ENCODE results near the gene INSM1. TPM values are rescaled to one million over a fixed set of nuclear protein-coding genes. Genes with fewer than 3 reads are reported as not detected.

The INSM1 gene
- total RNA-seq, 1 experiment from 2014 or later: not detected

- Histone ChIP-seq H3K36me3 (ENCODE audit: insufficient read depth, low read length) (no peaks in the 10 kb centered on the region), H3K27ac (ENCODE audit: low read length) (no peak overlapping the region), H3K4me3 (ENCODE audit: low read length) (no peak overlapping the region), H3K4me1 (ENCODE audit: low read length) (peaks cover 13% of the 10 kb centered on the region), H3K79me2 (ENCODE audit: low read length) (no peaks in the 10 kb centered on the region), H2AFZ (ENCODE audit: low read length) (no peak overlapping the region), H3K9me3 (ENCODE audit: low read length) (no peaks in the 10 kb centered on the region), H3K9ac (ENCODE audit: low read length) (no peak overlapping the region), H3K4me2 (ENCODE audit: low read depth, low read length, poor library complexity, severe bottlenecking) (no peak overlapping the region), H3K27me3 (ENCODE audit: low read length) (no peaks in the 10 kb centered on the region), H3K9me2 (replicated peaks; ENCODE audit: insufficient read depth, low read length) (no peaks in the 10 kb centered on the region), H4K20me1 (ENCODE audit: insufficient read depth, low read depth, low read length) (no peaks in the 10 kb centered on the region)
- DNase-seq: no peak
Observed at GRCh38 chr20:20331156-20331555, 36.7 kb upstream of the INSM1 start.

GRCh38 chr20:20331817-20332216 lies 36.1 kb upstream of the INSM1 start:
- no peaks in the 10 kb centered on the region for H4K20me1 ChIP-seq (ENCODE audit: insufficient read depth, low read depth, low read length)
- H3K4me2 ChIP-seq (ENCODE audit: low read depth, low read length, poor library complexity, severe bottlenecking): no peak overlapping the region
- no peaks in the 10 kb centered on the region for H3K79me2 ChIP-seq (ENCODE audit: low read length)
- H2AFZ ChIP-seq (ENCODE audit: low read length): no peak overlapping the region
- no peaks in the 10 kb centered on the region for H3K36me3 ChIP-seq (ENCODE audit: insufficient read depth, low read length)
- H3K27ac ChIP-seq (ENCODE audit: low read length): no peak overlapping the region
- peak; percentile 42 for DNase-seq
- H3K9ac ChIP-seq (ENCODE audit: low read length): no peak overlapping the region
- H3K4me3 ChIP-seq (ENCODE audit: low read length): no peak overlapping the region
- H3K9me2 ChIP-seq (replicated peaks; ENCODE audit: insufficient read depth, low read length): no peaks in the 10 kb centered on the region
- H3K4me1 ChIP-seq (ENCODE audit: low read length): peaks cover 13% of the 10 kb centered on the region
- H3K9me3 ChIP-seq (ENCODE audit: low read length): no peaks in the 10 kb centered on the region
- no peaks in the 10 kb centered on the region for H3K27me3 ChIP-seq (ENCODE audit: low read length)

- peak; percentile 70 for DNase-seq
- Histone ChIP-seq H3K27ac (ENCODE audit: low read length) (no peak overlapping the region), H3K4me1 (ENCODE audit: low read length) (peaks cover 13% of the 10 kb centered on the region), H4K20me1 (ENCODE audit: insufficient read depth, low read depth, low read length) (no peaks in the 10 kb centered on the region), H2AFZ (ENCODE audit: low read length) (no peak overlapping the region), H3K79me2 (ENCODE audit: low read length) (no peaks in the 10 kb centered on the region), H3K27me3 (ENCODE audit: low read length) (no peaks in the 10 kb centered on the region), H3K4me2 (ENCODE audit: low read depth, low read length, poor library complexity, severe bottlenecking) (peak overlapping the region; percentile 5), H3K9ac (ENCODE audit: low read length) (no peak overlapping the region), H3K36me3 (ENCODE audit: insufficient read depth, low read length) (no peaks in the 10 kb centered on the region), H3K9me3 (ENCODE audit: low read length) (no peaks in the 10 kb centered on the region), H3K9me2 (replicated peaks; ENCODE audit: insufficient read depth, low read length) (no peaks in the 10 kb centered on the region), H3K4me3 (ENCODE audit: low read length) (no peak overlapping the region)
Observed at GRCh38 chr20:20333866-20334265, 34.0 kb upstream of the INSM1 start.

GRCh38 chr20:20334489-20334888 lies 33.4 kb upstream of the INSM1 start:
- Histone ChIP-seq H3K36me3 (ENCODE audit: insufficient read depth, low read length) (no peaks in the 10 kb centered on the region), H3K27me3 (ENCODE audit: low read length) (no peaks in the 10 kb centered on the region), H2AFZ (ENCODE audit: low read length) (no peak overlapping the region), H3K79me2 (ENCODE audit: low read length) (no peaks in the 10 kb centered on the region), H3K4me3 (ENCODE audit: low read length) (no peak overlapping the region), H3K9ac (ENCODE audit: low read length) (no peak overlapping the region), H3K4me1 (ENCODE audit: low read length) (peaks cover 13% of the 10 kb centered on the region), H3K4me2 (ENCODE audit: low read depth, low read length, poor library complexity, severe bottlenecking) (peak overlapping the region; percentile 5), H3K27ac (ENCODE audit: low read length) (no peak overlapping the region), H3K9me2 (replicated peaks; ENCODE audit: insufficient read depth, low read length) (no peaks in the 10 kb centered on the region), H3K9me3 (ENCODE audit: low read length) (no peaks in the 10 kb centered on the region), H4K20me1 (ENCODE audit: insufficient read depth, low read depth, low read length) (no peaks in the 10 kb centered on the region)
- DNase-seq: peak; percentile 53

- Histone ChIP-seq H3K9me2 (replicated peaks; ENCODE audit: insufficient read depth, low read length) (no peaks in the 10 kb centered on the region), H4K20me1 (ENCODE audit: insufficient read depth, low read depth, low read length) (no peaks in the 10 kb centered on the region), H3K9me3 (ENCODE audit: low read length) (no peaks in the 10 kb centered on the region), H3K4me1 (ENCODE audit: low read length) (peaks cover 13% of the 10 kb centered on the region), H3K9ac (ENCODE audit: low read length) (no peak overlapping the region), H2AFZ (ENCODE audit: low read length) (no peak overlapping the region), H3K79me2 (ENCODE audit: low read length) (no peaks in the 10 kb centered on the region), H3K4me3 (ENCODE audit: low read length) (no peak overlapping the region), H3K4me2 (ENCODE audit: low read depth, low read length, poor library complexity, severe bottlenecking) (no peak overlapping the region), H3K27ac (ENCODE audit: low read length) (no peak overlapping the region), H3K27me3 (ENCODE audit: low read length) (no peaks in the 10 kb centered on the region), H3K36me3 (ENCODE audit: insufficient read depth, low read length) (no peaks in the 10 kb centered on the region)
- DNase-seq: no peak
Observed at GRCh38 chr20:20338133-20338730, 29.7 kb upstream of the INSM1 start.

GRCh38 chr20:20340443-20340842 lies 27.5 kb upstream of the INSM1 start:
- no peaks in the 10 kb centered on the region for H3K27me3 ChIP-seq (ENCODE audit: low read length)
- H3K4me2 ChIP-seq (ENCODE audit: low read depth, low read length, poor library complexity, severe bottlenecking): no peak overlapping the region
- no peak for DNase-seq
- no peak overlapping the region for H3K9ac ChIP-seq (ENCODE audit: low read length)
- no peak overlapping the region for H3K4me3 ChIP-seq (ENCODE audit: low read length)
- no peaks in the 10 kb centered on the region for H3K79me2 ChIP-seq (ENCODE audit: low read length)
- H3K9me2 ChIP-seq (replicated peaks; ENCODE audit: insufficient read depth, low read length): no peaks in the 10 kb centered on the region
- H3K9me3 ChIP-seq (ENCODE audit: low read length): no peaks in the 10 kb centered on the region
- no peak overlapping the region for H3K27ac ChIP-seq (ENCODE audit: low read length)
- H2AFZ ChIP-seq (ENCODE audit: low read length): no peak overlapping the region
- no peaks in the 10 kb centered on the region for H3K36me3 ChIP-seq (ENCODE audit: insufficient read depth, low read length)
- H3K4me1 ChIP-seq (ENCODE audit: low read length): no peaks in the 10 kb centered on the region
- no peaks in the 10 kb centered on the region for H4K20me1 ChIP-seq (ENCODE audit: insufficient read depth, low read depth, low read length)

- Histone ChIP-seq H3K9me3 (ENCODE audit: low read length) (no peaks in the 10 kb centered on the region), H3K4me1 (ENCODE audit: low read length) (no peaks in the 10 kb centered on the region)
- DNase-seq: no peak
Observed at GRCh38 chr20:20341371-20341770, 26.5 kb upstream of the INSM1 start.

GRCh38 chr20:20342066-20342465 lies 25.8 kb upstream of the INSM1 start:
- H2AFZ ChIP-seq (ENCODE audit: low read length): no peak overlapping the region
- no peaks in the 10 kb centered on the region for H3K79me2 ChIP-seq (ENCODE audit: low read length)
- no peaks in the 10 kb centered on the region for H4K20me1 ChIP-seq (ENCODE audit: insufficient read depth, low read depth, low read length)
- H3K27ac ChIP-seq (ENCODE audit: low read length): no peak overlapping the region
- no peak overlapping the region for H3K9ac ChIP-seq (ENCODE audit: low read length)
- H3K36me3 ChIP-seq (ENCODE audit: insufficient read depth, low read length): no peaks in the 10 kb centered on the region
- H3K9me2 ChIP-seq (replicated peaks; ENCODE audit: insufficient read depth, low read length): no peaks in the 10 kb centered on the region
- H3K4me1 ChIP-seq (ENCODE audit: low read length): no peaks in the 10 kb centered on the region
- no peaks in the 10 kb centered on the region for H3K9me3 ChIP-seq (ENCODE audit: low read length)
- H3K4me3 ChIP-seq (ENCODE audit: low read length): no peak overlapping the region
- no peak overlapping the region for H3K4me2 ChIP-seq (ENCODE audit: low read depth, low read length, poor library complexity, severe bottlenecking)
- no peak for DNase-seq
- no peaks in the 10 kb centered on the region for H3K27me3 ChIP-seq (ENCODE audit: low read length)

More at GRCh38 chr20:20341371-20341770, 26.5 kb upstream of the INSM1 start:
- Histone ChIP-seq H3K4me3 (ENCODE audit: low read length) (no peak overlapping the region), H3K9ac (ENCODE audit: low read length) (no peak overlapping the region), H3K27ac (ENCODE audit: low read length) (no peak overlapping the region), H3K79me2 (ENCODE audit: low read length) (no peaks in the 10 kb centered on the region), H3K9me2 (replicated peaks; ENCODE audit: insufficient read depth, low read length) (no peaks in the 10 kb centered on the region), H2AFZ (ENCODE audit: low read length) (no peak overlapping the region), H3K36me3 (ENCODE audit: insufficient read depth, low read length) (no peaks in the 10 kb centered on the region), H3K27me3 (ENCODE audit: low read length) (no peaks in the 10 kb centered on the region), H3K4me2 (ENCODE audit: low read depth, low read length, poor library complexity, severe bottlenecking) (no peak overlapping the region), H4K20me1 (ENCODE audit: insufficient read depth, low read depth, low read length) (no peaks in the 10 kb centered on the region)
